HUES6 (cell line): ENCODE data around the gene DIP2C.

Experiments used
- H3K27ac ChIP-seq: 2 replicates; pipeline ENCODE4 v1.7.0; 2013; ENCODE audit warnings: low read depth, mild to moderate bottlenecking, low read length, inconsistent platforms
- H3K27me3 ChIP-seq: 2 replicates; pipeline ENCODE4 v1.6.1; 2013; ENCODE audit warnings: low read length; ENCODE audit not compliant: control insufficient read depth, insufficient read depth
- H3K36me3 ChIP-seq: 2 replicates; pipeline ENCODE4 v1.6.1; 2013; ENCODE audit warnings: low read length; ENCODE audit not compliant: control insufficient read depth, insufficient read depth
- H3K4me1 ChIP-seq: 2 replicates; pipeline ENCODE4 v1.6.1; 2013; ENCODE audit warnings: low read length; ENCODE audit not compliant: control insufficient read depth, insufficient read depth
- H3K4me3 ChIP-seq: 2 replicates; pipeline ENCODE4 v1.5.1; 2013; ENCODE audit warnings: low read depth, low read length
- H3K9ac ChIP-seq: one replicate; pipeline ENCODE4 v1.6.1; 2013; ENCODE audit warnings: mild to moderate bottlenecking, low read length
- H3K9me3 ChIP-seq: 2 replicates; pipeline ENCODE4 v1.6.1; 2013; ENCODE audit warnings: low read depth, low read length; ENCODE audit not compliant: control insufficient read depth, insufficient read depth

Gene DIP2C

GRCh38 chr10:224571-224970 lies 464.9 kb downstream of the DIP2C start:
- Histone ChIP-seq H3K4me3 (no peak overlapping the region), H3K27ac (no peak overlapping the region), H3K4me1 (no peaks in the 10 kb centered on the region), H3K36me3 (no peaks in the 10 kb centered on the region), H3K27me3 (no peaks in the 10 kb centered on the region), H3K9me3 (no peaks in the 10 kb centered on the region), H3K9ac (no peak overlapping the region)
